ENCODE measurements around the gene TAGLN3. TPM values are rescaled to one million over a fixed set of nuclear protein-coding genes. Genes with fewer than 3 reads are reported as not detected.

The TAGLN3 gene
- total RNA-seq, 2 donors from 2014 or later, result 0.49 to 6.9 TPM

DNA sequence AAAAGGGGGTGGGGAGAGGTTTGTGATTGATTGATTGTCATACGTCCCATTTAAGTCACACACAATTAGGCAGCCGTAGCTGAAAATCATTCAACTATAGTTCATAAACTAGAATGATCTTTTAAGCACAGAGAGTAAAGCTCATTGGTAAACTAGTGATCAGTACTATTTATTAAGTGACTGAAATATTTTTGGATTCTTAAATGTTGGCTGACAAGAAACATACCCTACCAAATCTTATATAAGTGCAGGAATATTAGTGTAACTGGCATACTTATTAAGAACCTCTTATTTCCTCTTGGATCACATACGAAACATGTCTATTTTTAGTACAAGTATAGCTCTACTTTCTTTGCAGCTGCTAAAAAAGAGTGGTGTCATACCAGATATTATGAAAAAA, 28.3 kb upstream of the TAGLN3 start:
- no peak for ATAC-seq
- Mint-ChIP-seq H3K27ac (no peak overlapping the region), H3K9me3 (no peaks in the 10 kb centered on the region)

GRCh38 chr3:111971533-111972130, 27.1 kb upstream of the TAGLN3 start:
- Mint-ChIP-seq H3K36me3 (no peaks in the 10 kb centered on the region), H3K27ac (no peak overlapping the region), H3K9me3 (no peaks in the 10 kb centered on the region)
- ATAC-seq, result no peak
- no peak for DNase-seq (ENCODE audit: low spot score in 2 of 2)

More for the DNA sequence above, 28.3 kb upstream of the TAGLN3 start:
- H3K36me3 Mint-ChIP-seq, result no peaks in the 10 kb centered on the region
- no peak for DNase-seq (ENCODE audit: low spot score in 2 of 2)

GRCh38 chr3:111972891-111973290, 25.8 kb upstream of the TAGLN3 start:
- DNase-seq (ENCODE audit: low spot score in 2 of 2), result no peak
- no peaks in the 10 kb centered on the region for H3K36me3 Mint-ChIP-seq
- H3K27ac Mint-ChIP-seq, result no peak overlapping the region
- no peak for ATAC-seq
- H3K9me3 Mint-ChIP-seq, result no peaks in the 10 kb centered on the region

- ATAC-seq (no peak), DNase-seq (ENCODE audit: low spot score in 2 of 2) (no peak)
- H3K36me3 Mint-ChIP-seq, result peaks cover 14 to 17% of the 10 kb centered on the region in 2 donors
- no peaks in the 10 kb centered on the region for H3K9me3 Mint-ChIP-seq
- no peak overlapping the region for H3K27ac Mint-ChIP-seq
Measured at GRCh38 chr3:111975131-111975530, 23.6 kb upstream of the TAGLN3 start.

- H3K9me3 Mint-ChIP-seq, result no peaks in the 10 kb centered on the region
- peaks cover 14 to 28% of the 10 kb centered on the region in 2 donors for H3K36me3 Mint-ChIP-seq
- H3K27ac Mint-ChIP-seq, result no peak overlapping the region
- DNase-seq (ENCODE audit: low spot score in 2 of 2), result no peak
- no peak for ATAC-seq
Measured at GRCh38 chr3:111976254-111976653, 22.5 kb upstream of the TAGLN3 start.

GRCh38 chr3:111978583-111979433, 19.9 kb upstream of the TAGLN3 start, which contains the start of gene ABHD10:
TSS of gene ABHD10 (plus strand) at chr3:111979026. CDS start at chr3:111979062, 36 bp downstream.
- peaks cover 14 to 41% of the 10 kb centered on the region in 2 donors for H3K36me3 Mint-ChIP-seq
- H3K9me3 Mint-ChIP-seq, result no peaks in the 10 kb centered on the region
- peak; percentile 95 to 96 for ATAC-seq
- DNase-seq (ENCODE audit: low spot score in 2 of 2), result peak; percentile 94 to 95
- H3K27ac Mint-ChIP-seq, result peak within 1 kb of the TSS; percentile 48 to 90

- Mint-ChIP-seq H3K9me3 (no peaks in the 10 kb centered on the region), H3K36me3 (peaks cover 14 to 47% of the 10 kb centered on the region in 2 donors), H3K27ac (peak overlapping the region; percentile 48 to 90)
- ATAC-seq (peak; percentile 19 to 37), DNase-seq (ENCODE audit: low spot score in 2 of 2) (no peak)
Measured at GRCh38 chr3:111979434-111980038, 19.2 kb upstream of the TAGLN3 start.

DNA sequence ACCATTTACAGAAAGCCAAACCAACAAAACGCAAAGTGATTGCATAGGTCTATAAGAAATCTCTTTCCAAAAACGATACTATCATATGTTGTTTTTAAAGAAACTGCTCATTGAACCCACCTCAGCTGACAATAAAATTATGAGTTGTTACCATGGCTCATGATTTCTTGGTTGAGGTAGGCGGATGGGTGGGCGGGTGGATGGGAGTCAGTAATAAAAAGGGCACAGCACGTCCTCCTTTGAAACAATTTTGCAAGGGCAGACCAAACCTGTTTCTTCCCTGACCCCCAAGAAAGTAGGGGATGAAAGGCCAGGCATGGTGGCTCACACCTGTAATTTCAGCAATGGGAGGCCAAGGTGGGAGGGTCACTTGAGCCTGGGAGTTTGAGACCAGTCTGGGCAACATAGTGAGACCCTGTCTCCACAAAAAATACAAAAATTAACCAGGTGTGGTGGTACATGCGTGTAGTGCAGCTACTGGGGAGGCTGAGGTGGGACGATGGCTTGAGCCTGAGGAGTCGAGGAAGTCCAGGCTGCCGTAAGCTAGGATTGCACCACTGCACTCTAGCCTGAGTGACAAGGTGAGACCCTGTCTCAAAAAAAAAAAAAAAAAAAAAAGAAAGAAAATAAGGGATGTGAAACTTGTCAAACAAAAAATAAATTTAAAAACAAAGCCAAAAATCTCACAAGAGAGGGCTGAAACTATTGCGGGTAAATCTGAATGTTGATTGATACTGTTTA, 17.8 kb upstream of the TAGLN3 start:
- DNase-seq (ENCODE audit: low spot score in 2 of 2), result no peak
- peak overlapping the region in 1 of 2 donors; percentile 70 for H3K27ac Mint-ChIP-seq
- no peaks in the 10 kb centered on the region for H3K9me3 Mint-ChIP-seq
- ATAC-seq, result no peak
- H3K36me3 Mint-ChIP-seq, result peaks cover 14 to 58% of the 10 kb centered on the region in 2 donors

GRCh38 chr3:111981457-111981763, 17.3 kb upstream of the TAGLN3 start:
- peak overlapping the region in 1 of 2 donors; percentile 69 for H3K27ac Mint-ChIP-seq
- peaks cover 14 to 62% of the 10 kb centered on the region in 2 donors for H3K36me3 Mint-ChIP-seq
- DNase-seq (ENCODE audit: low spot score in 2 of 2) (no peak), ATAC-seq (no peak)
- H3K9me3 Mint-ChIP-seq, result no peaks in the 10 kb centered on the region

- no peak for DNase-seq (ENCODE audit: low spot score in 2 of 2)
- Mint-ChIP-seq H3K9me3 (no peaks in the 10 kb centered on the region), H3K27ac (peak overlapping the region in 1 of 2 donors; percentile 69), H3K36me3 (peaks cover 7 to 49% of the 10 kb centered on the region in 2 donors)
- ATAC-seq, result peak; percentile 60 to 68
Measured at GRCh38 chr3:111984636-111985298, 14.0 kb upstream of the TAGLN3 start.

DNA sequence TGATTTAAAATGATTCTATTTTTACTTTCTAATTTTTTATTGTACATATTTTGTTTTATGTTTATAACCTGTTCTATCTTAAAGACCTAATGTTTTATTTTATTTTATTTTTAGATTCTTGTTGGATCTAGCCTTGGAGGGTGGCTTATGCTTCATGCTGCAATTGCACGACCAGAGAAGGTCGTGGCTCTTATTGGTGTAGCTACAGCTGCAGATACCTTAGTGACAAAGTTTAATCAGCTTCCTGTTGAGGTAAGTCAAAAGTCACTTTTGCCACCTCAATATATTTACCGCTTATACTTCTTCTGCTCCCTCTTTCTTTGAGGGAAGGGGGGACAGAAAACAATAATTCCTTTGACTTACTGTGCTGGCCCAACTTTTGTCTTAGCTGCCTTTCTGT, 11.9 kb upstream of the TAGLN3 start:
- Mint-ChIP-seq H3K27ac (peak overlapping the region in 1 of 2 donors; percentile 54), H3K36me3 (peaks cover 11 to 36% of the 10 kb centered on the region in 2 donors), H3K9me3 (no peaks in the 10 kb centered on the region)
- ATAC-seq (peak in 1 of 2 donors; percentile 20), DNase-seq (ENCODE audit: low spot score in 2 of 2) (no peak)

DNA sequence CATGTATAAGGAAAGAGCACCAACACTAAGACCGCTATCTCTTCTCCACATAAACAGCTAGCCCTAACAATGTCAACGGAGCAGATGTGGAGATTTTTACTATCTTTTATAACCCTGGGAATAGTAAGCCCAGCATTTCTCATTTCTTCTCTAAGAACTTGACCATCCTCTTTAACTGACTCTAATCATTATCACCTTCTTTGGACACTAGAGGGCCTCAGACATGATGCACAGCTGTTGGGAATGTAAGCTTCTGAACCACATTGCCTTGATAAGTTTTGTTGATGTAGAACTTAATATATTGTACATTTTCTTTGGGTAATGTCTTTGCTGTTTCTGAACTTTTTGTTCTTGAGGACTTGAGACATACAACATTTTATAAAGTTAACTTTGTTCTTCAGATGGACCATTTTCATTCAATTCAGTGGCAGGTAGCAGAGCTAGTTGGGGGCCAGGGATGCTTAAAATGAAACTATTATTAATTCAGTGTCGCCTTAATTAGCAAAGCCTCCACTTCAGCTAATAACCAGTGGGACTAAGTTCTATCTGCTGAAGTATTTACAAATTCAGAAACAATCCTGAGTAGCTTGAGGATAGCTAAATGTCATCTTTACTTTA, 9.6 kb upstream of the TAGLN3 start:
- Mint-ChIP-seq H3K36me3 (peaks cover 18 to 23% of the 10 kb centered on the region in 2 donors), H3K27ac (no peak overlapping the region), H3K9me3 (no peaks in the 10 kb centered on the region)
- DNase-seq (ENCODE audit: low spot score in 2 of 2), result no peak
- peak; percentile 62 to 77 for ATAC-seq

- DNase-seq (ENCODE audit: low spot score in 2 of 2), result no peak
- Mint-ChIP-seq H3K36me3 (peaks cover 6 to 11% of the 10 kb centered on the region in 2 donors), H3K9me3 (peaks cover 0 to 4% of the 10 kb centered on the region in 2 donors), H3K27ac (peak overlapping the region in 1 of 2 donors; percentile 48)
- ATAC-seq, result no peak
Measured at GRCh38 chr3:111993038-111993437, 5.7 kb upstream of the TAGLN3 start.

DNA sequence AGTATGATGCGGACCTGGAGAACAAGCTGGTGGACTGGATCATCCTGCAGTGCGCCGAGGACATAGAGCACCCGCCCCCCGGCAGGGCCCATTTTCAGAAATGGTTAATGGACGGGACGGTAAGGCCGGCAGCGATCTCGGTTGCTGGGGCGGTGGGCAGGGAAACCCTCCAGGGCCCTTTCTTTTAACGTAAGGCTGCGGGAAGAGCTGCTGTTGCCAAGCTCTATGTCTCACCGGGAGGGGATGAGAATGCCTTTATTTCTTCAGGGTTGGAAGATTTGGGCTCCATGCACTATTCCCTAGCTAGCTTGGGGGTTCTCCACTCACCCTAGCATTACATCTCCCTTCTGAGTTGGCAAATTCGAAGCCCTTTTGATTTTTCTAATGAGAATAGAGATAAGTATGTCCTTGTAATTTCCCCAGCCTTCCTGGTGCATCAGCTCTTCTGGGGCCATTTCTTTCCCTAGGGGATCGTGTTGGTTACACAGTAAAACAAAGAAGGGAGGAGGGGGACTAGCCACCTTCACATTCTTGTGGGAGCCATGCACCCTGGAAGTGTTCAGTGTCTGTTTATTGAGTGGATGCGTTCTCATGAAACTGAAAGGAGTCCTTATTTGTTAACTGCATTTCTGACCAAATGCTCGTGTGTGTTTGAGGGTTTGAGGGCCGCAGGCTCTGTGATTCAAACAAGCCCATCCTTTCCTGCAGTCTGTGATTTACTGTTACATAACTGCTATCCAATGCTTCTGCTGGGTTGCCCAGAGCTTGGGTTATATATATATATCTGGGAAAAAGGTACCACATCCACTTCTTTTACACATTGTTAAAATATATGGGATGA, 982 bp downstream of the TAGLN3 start:
- H3K9me3 Mint-ChIP-seq, result peaks cover 0 to 4% of the 10 kb centered on the region in 2 donors
- H3K36me3 Mint-ChIP-seq, result no peaks in the 10 kb centered on the region
- no peak for ATAC-seq

GRCh38 chr3:112000367-112000771, 1.6 kb downstream of the TAGLN3 start:
- Mint-ChIP-seq H3K36me3 (no peaks in the 10 kb centered on the region), H3K27ac (no peak overlapping the region), H3K9me3 (peaks cover 0 to 1% of the 10 kb centered on the region in 2 donors)
- ATAC-seq, result no peak
- no peak for DNase-seq (ENCODE audit: low spot score in 2 of 2)

More for the DNA sequence above, 982 bp downstream of the TAGLN3 start:
- no peak for DNase-seq (ENCODE audit: low spot score in 2 of 2)
- H3K27ac Mint-ChIP-seq, result no peak overlapping the region
